PFSK-1 (cell line): ENCODE measurements around the gene PKP1.

Source experiments
- FOXP2 ChIP-seq: optimal IDR thresholded peaks from 2 replicates; pipeline ENCODE3; 2011; ENCODE audit warnings: borderline replicate concordance, control low read depth, inconsistent platforms; ENCODE audit not compliant: insufficient read depth; ENCODE audit errors: extremely low read length, extremely low read depth
- POLR2AphosphoS5 ChIP-seq: IDR thresholded peaks from 2 replicates; pipeline ENCODE4 v1.6.1; 2012; ENCODE audit warnings: low read depth, mild to moderate bottlenecking, control low read depth, low read length, moderate library complexity
- SIN3A ChIP-seq: IDR thresholded peaks from 2 replicates; pipeline ENCODE4 v1.6.1; 2012; ENCODE audit warnings: mild to moderate bottlenecking, low read length, moderate library complexity, borderline replicate concordance; ENCODE audit not compliant: insufficient read depth
- TAF1 ChIP-seq: IDR thresholded peaks from 2 replicates; pipeline ENCODE4 v1.6.1; 2012; ENCODE audit warnings: low read length, control low read depth, borderline replicate concordance; ENCODE audit not compliant: insufficient read depth
- TF ChIP-seq, protein P1 (sequence below), 2 experiments: IDR thresholded peaks; 2 replicates each; pipeline versions ENCODE4 v1.6.1 to v1.8.0; 2011 to 2012; ENCODE audit warnings: low read depth in 2 of 2, low read length in 2 of 2, control low read depth in 1 of 2, inconsistent platforms in 1 of 2, mild to moderate bottlenecking in 1 of 2, moderate library complexity in 1 of 2; ENCODE audit not compliant: insufficient read depth in 1 of 2

Gene PKP1

DNA sequence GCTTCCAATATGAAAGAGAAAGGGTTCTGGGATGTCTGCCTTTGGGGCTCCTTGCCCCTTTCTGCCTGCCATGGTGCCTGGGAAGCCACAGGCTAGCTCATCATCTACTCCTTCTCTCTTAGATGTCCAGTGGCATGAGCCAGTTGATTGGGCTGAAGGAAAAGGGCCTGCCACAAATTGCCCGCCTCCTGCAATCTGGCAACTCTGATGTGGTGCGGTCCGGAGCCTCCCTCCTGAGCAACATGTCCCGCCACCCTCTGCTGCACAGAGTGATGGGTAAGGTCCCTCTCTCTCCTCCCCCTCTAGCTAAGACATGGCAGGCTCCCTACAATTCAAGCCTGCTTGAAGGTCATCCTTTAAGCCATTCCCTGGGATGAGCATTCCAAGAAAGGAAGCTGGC, 41.0 kb downstream of the PKP1 start:
- TF ChIP-seq FOXP2 (no peak), POLR2AphosphoS5 (no peak), SIN3A (no peak), TAF1 (no peak)
- TF ChIP-seq, protein P1, sequence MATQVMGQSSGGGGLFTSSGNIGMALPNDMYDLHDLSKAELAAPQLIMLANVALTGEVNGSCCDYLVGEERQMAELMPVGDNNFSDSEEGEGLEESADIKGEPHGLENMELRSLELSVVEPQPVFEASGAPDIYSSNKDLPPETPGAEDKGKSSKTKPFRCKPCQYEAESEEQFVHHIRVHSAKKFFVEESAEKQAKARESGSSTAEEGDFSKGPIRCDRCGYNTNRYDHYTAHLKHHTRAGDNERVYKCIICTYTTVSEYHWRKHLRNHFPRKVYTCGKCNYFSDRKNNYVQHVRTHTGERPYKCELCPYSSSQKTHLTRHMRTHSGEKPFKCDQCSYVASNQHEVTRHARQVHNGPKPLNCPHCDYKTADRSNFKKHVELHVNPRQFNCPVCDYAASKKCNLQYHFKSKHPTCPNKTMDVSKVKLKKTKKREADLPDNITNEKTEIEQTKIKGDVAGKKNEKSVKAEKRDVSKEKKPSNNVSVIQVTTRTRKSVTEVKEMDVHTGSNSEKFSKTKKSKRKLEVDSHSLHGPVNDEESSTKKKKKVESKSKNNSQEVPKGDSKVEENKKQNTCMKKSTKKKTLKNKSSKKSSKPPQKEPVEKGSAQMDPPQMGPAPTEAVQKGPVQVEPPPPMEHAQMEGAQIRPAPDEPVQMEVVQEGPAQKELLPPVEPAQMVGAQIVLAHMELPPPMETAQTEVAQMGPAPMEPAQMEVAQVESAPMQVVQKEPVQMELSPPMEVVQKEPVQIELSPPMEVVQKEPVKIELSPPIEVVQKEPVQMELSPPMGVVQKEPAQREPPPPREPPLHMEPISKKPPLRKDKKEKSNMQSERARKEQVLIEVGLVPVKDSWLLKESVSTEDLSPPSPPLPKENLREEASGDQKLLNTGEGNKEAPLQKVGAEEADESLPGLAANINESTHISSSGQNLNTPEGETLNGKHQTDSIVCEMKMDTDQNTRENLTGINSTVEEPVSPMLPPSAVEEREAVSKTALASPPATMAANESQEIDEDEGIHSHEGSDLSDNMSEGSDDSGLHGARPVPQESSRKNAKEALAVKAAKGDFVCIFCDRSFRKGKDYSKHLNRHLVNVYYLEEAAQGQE (IDR thresholded peaks at IDR 0.05; ENCODE audit: insufficient read depth in 1 of 2, low read depth in 2 of 2, low read length in 2 of 2) = no peak

DNA sequence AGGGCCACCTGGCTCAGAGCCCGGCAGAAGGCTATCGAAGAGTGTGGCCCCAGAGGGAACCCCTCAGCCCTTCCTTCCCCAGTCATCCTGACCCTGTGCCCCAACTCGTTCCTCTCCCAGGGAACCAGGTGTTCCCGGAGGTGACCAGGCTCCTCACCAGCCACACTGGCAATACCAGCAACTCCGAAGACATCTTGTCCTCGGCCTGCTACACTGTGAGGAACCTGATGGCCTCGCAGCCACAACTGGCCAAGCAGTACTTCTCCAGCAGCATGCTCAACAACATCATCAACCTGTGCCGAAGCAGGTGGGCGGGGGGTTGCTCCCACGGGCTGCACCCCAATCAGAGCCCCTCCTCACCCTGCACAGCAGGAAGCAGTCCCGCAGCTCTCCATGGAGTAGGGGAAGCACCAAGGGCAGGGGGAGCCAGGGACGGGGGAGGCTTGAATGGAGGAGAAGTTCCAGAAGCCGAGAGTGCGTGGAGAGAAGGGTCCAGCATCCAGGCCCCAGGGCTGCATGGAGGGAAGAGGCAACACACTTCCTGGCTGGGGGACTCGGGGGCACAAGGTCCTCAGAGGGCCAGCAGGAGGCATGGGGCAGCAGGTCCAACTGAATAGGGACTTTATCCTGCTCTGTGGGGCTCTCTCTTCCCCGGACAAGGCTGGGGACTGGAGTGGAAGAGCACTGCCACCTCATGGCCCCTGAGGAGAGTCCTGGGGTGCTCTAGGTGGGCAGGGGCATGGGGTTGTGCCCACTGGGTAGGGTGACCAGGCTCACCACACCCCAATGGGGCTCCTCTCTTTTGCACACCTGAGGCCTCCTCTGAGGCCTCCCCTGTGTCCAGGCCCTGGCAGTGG, 41.7 kb downstream of the PKP1 start:
- TF ChIP-seq TAF1 (no peak), POLR2AphosphoS5 (no peak), FOXP2 (no peak)
- TF ChIP-seq, protein P1 (IDR thresholded peaks at IDR 0.05; ENCODE audit: insufficient read depth in 1 of 2, low read depth in 2 of 2, low read length in 2 of 2) = no peak

DNA sequence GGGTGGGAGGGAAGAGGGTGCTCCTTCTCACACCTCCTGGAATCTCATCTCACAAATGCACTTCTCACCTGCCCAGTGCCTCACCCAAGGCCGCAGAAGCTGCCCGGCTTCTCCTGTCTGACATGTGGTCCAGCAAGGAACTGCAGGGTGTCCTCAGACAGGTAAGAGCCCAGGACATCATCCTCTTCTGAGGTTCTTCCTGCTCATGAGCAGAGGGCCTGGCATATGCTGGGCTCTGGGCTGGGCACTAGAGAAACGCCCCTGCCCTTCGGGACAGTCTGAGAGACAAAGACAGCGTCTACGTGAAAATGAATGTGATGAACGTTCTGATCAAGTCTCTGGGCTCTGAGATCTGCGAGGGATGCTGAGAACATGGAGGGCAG, 42.4 kb downstream of the PKP1 start:
- TF ChIP-seq, protein P1 (IDR thresholded peaks at IDR 0.05; ENCODE audit: insufficient read depth in 1 of 2, low read depth in 2 of 2, low read length in 2 of 2) = no peak
- TF ChIP-seq POLR2AphosphoS5 (no peak), FOXP2 (no peak), SIN3A (no peak), TAF1 (no peak)

DNA sequence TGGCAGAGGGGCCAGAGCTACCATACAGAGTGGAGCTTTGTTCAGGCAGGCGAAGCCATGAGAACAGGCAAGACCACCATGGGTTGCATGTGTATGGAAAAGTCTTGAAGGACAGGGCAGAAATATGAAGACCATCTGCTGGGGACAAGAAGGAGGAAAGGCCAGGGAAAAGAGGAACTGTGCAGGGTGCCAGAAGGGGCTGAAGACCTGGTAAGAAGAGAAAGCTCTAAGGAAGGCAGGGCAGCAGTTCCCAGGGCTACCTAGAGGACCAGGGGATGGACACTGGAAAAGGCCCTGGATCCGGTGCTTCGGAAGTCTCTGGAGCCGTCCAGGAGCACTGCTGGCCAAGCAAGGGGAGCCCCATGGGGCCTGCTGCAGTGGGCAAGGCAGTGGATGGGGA, 43.4 kb downstream of the PKP1 start:
- TF ChIP-seq, protein P1 (IDR thresholded peaks at IDR 0.05; ENCODE audit: insufficient read depth in 1 of 2, low read depth in 2 of 2, low read length in 2 of 2) = no peak
- TF ChIP-seq SIN3A = no peak
- no peak for TF ChIP-seq TAF1
- TF ChIP-seq POLR2AphosphoS5 = no peak
- no peak for TF ChIP-seq FOXP2
